ENCODE measurements around the gene SLC44A5. TPM values are rescaled to one million over a fixed set of nuclear protein-coding genes. Genes with fewer than 3 reads are reported as not detected.

The SLC44A5 gene
- total and polyA plus RNA-seq, 7 donors = 0.01 to 7.5 (median 0.49) TPM

- H3K36me3 ChIP-seq (ENCODE audit: insufficient read depth in 1 of 2, low read depth in 1 of 2) = no peaks in the 10 kb centered on the region
- no peak overlapping the region for H3K4me3 ChIP-seq
- no peaks in the 10 kb centered on the region for H3K27me3 ChIP-seq (ENCODE audit: insufficient read depth in 3 of 3, low read length in 2 of 3)
- no peak overlapping the region for H3K27ac ChIP-seq
- 79 to 82% (median 81%) methylated on average over 4 of the region's 4 CpGs for WGBS, 3 donors
- intact Hi-C loops (cut with DNase I) = no loop called here
- TF ChIP-seq CTCF (IDR thresholded peaks at IDR 0.05) = no peak
- DNase-seq (no peak), ATAC-seq (no peak)
- no peaks in the 10 kb centered on the region for H3K9me3 ChIP-seq
- H3K4me1 ChIP-seq = no peaks in the 10 kb centered on the region
These were observed 317.6 kb downstream of the SLC44A5 start for GRCh38 chr1:75293270-75293669.

DNA sequence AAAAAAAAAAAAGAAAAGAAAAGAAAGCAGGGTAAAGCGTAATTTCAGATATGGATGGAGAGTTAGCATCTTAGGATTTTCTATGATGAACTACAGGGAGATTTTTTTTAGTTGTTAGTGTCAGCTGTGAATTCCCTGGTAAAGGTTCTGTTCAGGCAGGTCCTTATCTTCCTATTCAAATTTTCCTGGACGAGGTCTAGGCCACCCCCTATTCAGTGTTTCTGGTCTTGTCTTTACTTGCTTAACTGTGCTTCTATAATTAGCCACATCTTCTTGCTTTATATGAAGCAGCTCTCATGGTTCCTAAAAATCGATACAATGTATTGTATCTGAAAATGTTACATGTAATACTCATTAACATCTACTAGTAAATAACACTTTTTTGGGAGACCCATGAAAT is 318.9 kb downstream of the SLC44A5 start:
- no peak for ATAC-seq
- WGBS, 3 donors = 71 to 80% (median 72%) methylated on average over 3 of the region's 3 CpGs
- H3K27ac ChIP-seq = no peak overlapping the region
- no peak for TF ChIP-seq CTCF (IDR thresholded peaks at IDR 0.05)
- no peaks in the 10 kb centered on the region for H3K4me1 ChIP-seq
- intact Hi-C loops (cut with DNase I) = no loop called here
- H3K27me3 ChIP-seq (ENCODE audit: insufficient read depth in 3 of 3, low read length in 2 of 3) = no peaks in the 10 kb centered on the region
- no peaks in the 10 kb centered on the region for H3K9me3 ChIP-seq
- DNase-seq = no peak
- no peaks in the 10 kb centered on the region for H3K36me3 ChIP-seq (ENCODE audit: insufficient read depth in 1 of 2, low read depth in 1 of 2)
- no peak overlapping the region for H3K4me3 ChIP-seq

- DNase-seq = no peak
- no peaks in the 10 kb centered on the region for H3K4me1 ChIP-seq
- H3K9me3 ChIP-seq = no peaks in the 10 kb centered on the region
- H3K4me3 ChIP-seq = no peak overlapping the region
- intact Hi-C loops (cut with DNase I) = loop anchor here in 1 of 2 donors (10.0 kb wide), 1 partner anchor 98 kb away; no protein-coding TSS in a partner anchor
- no peaks in the 10 kb centered on the region for H3K36me3 ChIP-seq (ENCODE audit: insufficient read depth in 1 of 2, low read depth in 1 of 2)
- H3K27me3 ChIP-seq (ENCODE audit: insufficient read depth in 3 of 3, low read length in 2 of 3) = no peaks in the 10 kb centered on the region
- TF ChIP-seq CTCF (IDR thresholded peaks at IDR 0.05) = no peak
- ATAC-seq = no peak
- H3K27ac ChIP-seq = no peak overlapping the region
- 88 to 92% (median 89%) methylated on average over 1 of the region's 1 CpG for WGBS, 3 donors
These were observed 334.5 kb downstream of the SLC44A5 start for GRCh38 chr1:75276385-75276784.

GRCh38 chr1:75275631-75276030 is 335.3 kb downstream of the SLC44A5 start:
- ATAC-seq = no peak
- Histone ChIP-seq H3K36me3 (ENCODE audit: insufficient read depth in 1 of 2, low read depth in 1 of 2) (no peaks in the 10 kb centered on the region), H3K4me1 (no peaks in the 10 kb centered on the region), H3K4me3 (no peak overlapping the region), H3K27ac (no peak overlapping the region), H3K9me3 (no peaks in the 10 kb centered on the region), H3K27me3 (ENCODE audit: insufficient read depth in 3 of 3, low read length in 2 of 3) (no peaks in the 10 kb centered on the region)
- intact Hi-C loops (cut with DNase I) = loop anchor here in 1 of 2 donors (10.0 kb wide), 1 partner anchor 99 kb away; no protein-coding TSS in a partner anchor
- no peak for TF ChIP-seq CTCF (IDR thresholded peaks at IDR 0.05)
- DNase-seq = no peak
- 55 to 64% (median 62%) methylated on average over 1 of the region's 1 CpG for WGBS, 3 donors

DNA sequence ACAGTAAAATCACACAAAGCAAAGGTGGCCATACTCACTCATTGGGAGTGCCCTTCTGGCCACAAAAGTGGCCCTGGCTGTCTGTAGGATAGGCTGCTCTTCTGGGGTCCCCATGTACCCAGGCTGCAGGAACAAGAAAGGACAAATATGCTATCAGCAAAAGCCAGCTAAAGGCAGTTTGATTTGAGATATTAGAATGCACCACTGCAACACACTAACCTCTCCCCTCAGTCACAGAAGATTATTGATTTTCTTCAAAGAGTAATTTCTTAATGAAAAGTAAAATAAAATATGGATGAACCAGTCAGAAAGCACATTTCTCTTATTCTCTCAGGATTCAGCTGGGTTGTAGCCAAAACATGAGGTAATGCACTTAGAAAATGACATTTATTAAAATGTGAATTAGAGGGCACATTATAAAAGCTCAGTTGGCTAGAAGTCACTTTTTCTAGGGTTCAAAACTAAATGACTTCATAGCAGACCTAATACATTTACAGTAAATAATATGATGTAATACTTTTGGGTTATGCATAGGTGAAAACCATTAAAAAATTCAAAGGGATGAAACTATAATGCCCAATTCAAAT is 335.9 kb downstream of the SLC44A5 start:
- no peak for ATAC-seq
- no peaks in the 10 kb centered on the region for H3K27me3 ChIP-seq (ENCODE audit: insufficient read depth in 3 of 3, low read length in 2 of 3)
- no peak for TF ChIP-seq CTCF (IDR thresholded peaks at IDR 0.05)
- no peaks in the 10 kb centered on the region for H3K36me3 ChIP-seq (ENCODE audit: insufficient read depth in 1 of 2, low read depth in 1 of 2)
- H3K9me3 ChIP-seq = no peaks in the 10 kb centered on the region
- DNase-seq = no peak
- no peaks in the 10 kb centered on the region for H3K4me1 ChIP-seq
- H3K4me3 ChIP-seq = no peak overlapping the region
- intact Hi-C loops (cut with DNase I) = loop anchor here in 1 of 2 donors (10.0 kb wide), 1 partner anchor 100 kb away; no protein-coding TSS in a partner anchor
- no peak overlapping the region for H3K27ac ChIP-seq
